ENCODE results near the gene NEGR1.

- TF ChIP-seq POLR2A (IDR thresholded peaks at IDR 0.05; ENCODE audit: extremely low read depth, insufficient read length), result no peak
- TF ChIP-seq, protein P1, sequence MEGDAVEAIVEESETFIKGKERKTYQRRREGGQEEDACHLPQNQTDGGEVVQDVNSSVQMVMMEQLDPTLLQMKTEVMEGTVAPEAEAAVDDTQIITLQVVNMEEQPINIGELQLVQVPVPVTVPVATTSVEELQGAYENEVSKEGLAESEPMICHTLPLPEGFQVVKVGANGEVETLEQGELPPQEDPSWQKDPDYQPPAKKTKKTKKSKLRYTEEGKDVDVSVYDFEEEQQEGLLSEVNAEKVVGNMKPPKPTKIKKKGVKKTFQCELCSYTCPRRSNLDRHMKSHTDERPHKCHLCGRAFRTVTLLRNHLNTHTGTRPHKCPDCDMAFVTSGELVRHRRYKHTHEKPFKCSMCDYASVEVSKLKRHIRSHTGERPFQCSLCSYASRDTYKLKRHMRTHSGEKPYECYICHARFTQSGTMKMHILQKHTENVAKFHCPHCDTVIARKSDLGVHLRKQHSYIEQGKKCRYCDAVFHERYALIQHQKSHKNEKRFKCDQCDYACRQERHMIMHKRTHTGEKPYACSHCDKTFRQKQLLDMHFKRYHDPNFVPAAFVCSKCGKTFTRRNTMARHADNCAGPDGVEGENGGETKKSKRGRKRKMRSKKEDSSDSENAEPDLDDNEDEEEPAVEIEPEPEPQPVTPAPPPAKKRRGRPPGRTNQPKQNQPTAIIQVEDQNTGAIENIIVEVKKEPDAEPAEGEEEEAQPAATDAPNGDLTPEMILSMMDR (IDR thresholded peaks at IDR 0.05; ENCODE audit: low read depth, low read length), result no peak
These were observed 537.0 kb downstream of the NEGR1 start for GRCh38 chr1:71745326-71745725.

All from NB4 (cell line).